Epithelial cell of esophagus (primary cell): ENCODE measurements around the gene NEUROD2.
A peak's percentile ranks its signal among the peaks of the same experiment; 100 is the strongest.

Experiments
- DNase-seq: peaks from one replicate; pipeline ENCODE4 v3.0.0; 2010; ENCODE audit warnings: low read depth
- H3K4me3 ChIP-seq: 2 replicates; pipeline ENCODE4 v1.5.1; 2011; ENCODE audit warnings: mild to moderate bottlenecking, low read length, control low read depth
- TF ChIP-seq, protein P1 (sequence below): IDR thresholded peaks from 2 replicates; pipeline ENCODE4 v1.5.1; 2011; ENCODE audit warnings: low read depth, mild to moderate bottlenecking, low read length, control low read depth, inconsistent platforms; ENCODE audit not compliant: insufficient read depth; ENCODE audit errors: missing control alignments

The NEUROD2 gene

DNA sequence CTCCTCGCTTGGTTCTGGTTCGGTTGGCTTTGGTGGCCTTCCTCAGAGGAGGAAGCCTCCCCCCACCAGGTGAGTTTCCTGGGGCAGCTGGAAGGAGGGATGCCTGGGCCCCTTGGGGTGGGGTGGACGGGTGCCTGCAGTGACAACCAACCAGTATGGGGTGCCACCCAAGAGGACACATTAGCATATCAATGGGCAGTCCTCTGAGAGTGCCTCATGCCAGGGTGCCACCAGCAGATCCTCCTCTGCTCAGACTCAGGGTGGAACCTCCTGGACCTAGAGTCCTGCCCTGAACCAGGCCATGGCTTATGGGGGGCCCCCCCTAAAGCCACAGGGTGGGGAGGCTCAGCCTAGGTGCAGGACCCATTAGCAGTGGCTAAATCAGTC, 21.8 kb upstream of the NEUROD2 start:
- no peak overlapping the region for H3K4me3 ChIP-seq
- TF ChIP-seq, protein P1, sequence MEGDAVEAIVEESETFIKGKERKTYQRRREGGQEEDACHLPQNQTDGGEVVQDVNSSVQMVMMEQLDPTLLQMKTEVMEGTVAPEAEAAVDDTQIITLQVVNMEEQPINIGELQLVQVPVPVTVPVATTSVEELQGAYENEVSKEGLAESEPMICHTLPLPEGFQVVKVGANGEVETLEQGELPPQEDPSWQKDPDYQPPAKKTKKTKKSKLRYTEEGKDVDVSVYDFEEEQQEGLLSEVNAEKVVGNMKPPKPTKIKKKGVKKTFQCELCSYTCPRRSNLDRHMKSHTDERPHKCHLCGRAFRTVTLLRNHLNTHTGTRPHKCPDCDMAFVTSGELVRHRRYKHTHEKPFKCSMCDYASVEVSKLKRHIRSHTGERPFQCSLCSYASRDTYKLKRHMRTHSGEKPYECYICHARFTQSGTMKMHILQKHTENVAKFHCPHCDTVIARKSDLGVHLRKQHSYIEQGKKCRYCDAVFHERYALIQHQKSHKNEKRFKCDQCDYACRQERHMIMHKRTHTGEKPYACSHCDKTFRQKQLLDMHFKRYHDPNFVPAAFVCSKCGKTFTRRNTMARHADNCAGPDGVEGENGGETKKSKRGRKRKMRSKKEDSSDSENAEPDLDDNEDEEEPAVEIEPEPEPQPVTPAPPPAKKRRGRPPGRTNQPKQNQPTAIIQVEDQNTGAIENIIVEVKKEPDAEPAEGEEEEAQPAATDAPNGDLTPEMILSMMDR: no peak
- DNase-seq: no peak

DNA sequence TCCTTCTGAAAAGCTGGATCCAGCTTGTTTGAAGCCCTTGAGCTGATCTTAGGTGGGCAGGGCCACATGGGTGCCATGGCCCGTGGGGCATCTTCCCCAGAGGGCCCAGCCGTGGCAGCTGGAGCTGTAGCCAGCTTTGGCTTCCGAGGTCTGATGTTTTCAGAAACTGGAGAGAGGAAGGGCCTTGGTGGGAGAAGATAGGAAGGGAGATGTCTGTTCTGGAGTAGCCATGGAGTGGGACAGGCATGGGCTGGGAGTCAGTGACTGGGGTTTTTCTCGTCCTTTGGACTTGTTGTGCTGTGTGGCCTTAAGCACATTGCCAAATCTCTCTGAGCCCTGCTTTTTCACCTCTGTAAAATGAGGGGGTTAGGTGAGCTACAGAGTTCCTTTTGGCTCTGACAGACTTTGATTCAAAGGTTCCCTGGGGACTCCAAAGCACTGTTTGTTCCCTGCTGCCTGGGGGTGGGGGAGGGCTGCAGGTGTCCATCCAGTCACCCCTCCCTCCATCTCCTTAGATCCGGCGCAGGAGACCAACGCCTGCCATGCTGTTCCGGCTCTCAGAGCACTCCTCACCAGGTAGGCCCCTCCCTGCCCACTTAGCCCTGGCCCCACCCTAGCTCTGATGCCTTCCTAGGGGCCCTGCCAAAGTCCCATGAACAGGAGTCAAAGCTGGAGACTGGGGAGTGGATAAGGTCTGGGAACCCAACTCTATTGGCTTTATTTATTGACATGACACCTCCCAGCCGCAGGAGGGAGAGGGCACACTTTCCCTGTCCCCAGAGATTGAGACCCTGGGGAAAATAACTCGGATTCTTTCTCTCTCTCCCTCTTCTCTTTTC, 21.2 kb upstream of the NEUROD2 start:
- DNase-seq: no peak
- TF ChIP-seq, protein P1: no peak
- no peak overlapping the region for H3K4me3 ChIP-seq

DNA sequence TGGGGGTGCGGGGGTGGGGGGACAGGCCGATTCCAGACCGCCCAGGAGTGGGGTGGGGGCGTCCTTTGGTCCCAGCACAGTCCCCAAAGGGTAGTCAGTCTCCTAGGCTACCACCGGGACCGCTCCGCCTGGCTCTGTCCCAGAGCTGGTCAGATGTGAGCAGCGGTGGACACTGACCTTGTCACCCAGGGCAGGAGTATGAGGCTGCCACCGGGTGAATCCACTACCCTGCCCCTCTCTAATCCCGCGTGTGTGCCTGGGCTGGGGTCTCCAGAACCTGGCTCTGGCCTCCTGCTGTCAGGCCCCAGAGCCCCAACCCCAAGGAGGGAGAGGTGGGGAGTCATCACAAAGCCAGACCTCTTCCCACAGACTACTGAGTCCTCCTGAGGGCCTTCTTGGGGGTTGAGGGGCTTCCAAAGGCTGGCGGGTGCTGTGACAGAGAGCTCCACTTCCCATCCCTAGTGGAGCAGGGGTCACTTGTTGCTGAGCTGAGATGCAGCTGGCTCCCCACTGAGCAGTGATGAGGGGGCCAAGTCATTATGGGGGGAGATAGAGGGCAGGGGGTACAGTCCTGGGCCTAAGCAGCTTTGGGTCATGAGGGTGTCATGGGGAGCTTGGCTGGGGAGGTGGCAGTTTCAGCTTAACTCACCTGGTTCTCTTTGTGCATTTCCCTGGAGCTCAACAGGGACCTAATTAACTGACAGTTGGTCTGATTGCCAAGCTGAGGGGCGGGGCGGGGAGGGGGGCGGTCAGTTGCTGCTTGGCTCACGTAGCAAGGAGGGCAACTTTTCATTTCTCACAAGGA, 20.2 kb upstream of the NEUROD2 start:
- DNase-seq: no peak
- H3K4me3 ChIP-seq: no peak overlapping the region
- TF ChIP-seq, protein P1: no peak

DNA sequence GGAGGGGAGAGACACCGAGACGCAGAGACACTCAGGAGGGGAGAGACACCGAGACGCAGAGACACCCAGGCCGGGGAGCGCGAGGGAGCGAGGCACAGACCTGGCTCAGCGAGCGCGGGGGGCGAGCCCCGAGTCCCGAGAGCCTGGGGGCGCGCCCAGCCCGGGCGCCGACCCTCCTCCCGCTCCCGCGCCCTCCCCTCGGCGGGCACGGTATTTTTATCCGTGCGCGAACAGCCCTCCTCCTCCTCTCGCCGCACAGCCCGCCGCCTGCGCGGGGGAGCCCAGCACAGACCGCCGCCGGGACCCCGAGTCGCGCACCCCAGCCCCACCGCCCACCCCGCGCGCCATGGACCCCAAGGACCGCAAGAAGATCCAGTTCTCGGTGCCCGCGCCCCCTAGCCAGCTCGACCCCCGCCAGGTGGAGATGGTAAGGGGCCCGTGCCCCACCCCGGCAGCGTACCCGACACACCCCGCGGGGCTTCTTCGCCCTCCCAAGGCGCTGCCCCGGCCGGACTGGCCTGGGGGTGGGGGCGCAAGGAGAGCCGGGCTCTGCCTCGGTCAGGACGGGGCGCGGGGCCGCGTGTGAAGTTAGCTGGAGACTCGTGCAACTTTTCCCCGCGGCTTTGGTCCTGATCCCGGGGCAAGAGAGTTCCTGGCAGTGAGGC, 19.5 kb upstream of the NEUROD2 start:
- no peak for DNase-seq
- H3K4me3 ChIP-seq: peak overlapping the region; percentile 32
- TF ChIP-seq, protein P1: no peak

DNA sequence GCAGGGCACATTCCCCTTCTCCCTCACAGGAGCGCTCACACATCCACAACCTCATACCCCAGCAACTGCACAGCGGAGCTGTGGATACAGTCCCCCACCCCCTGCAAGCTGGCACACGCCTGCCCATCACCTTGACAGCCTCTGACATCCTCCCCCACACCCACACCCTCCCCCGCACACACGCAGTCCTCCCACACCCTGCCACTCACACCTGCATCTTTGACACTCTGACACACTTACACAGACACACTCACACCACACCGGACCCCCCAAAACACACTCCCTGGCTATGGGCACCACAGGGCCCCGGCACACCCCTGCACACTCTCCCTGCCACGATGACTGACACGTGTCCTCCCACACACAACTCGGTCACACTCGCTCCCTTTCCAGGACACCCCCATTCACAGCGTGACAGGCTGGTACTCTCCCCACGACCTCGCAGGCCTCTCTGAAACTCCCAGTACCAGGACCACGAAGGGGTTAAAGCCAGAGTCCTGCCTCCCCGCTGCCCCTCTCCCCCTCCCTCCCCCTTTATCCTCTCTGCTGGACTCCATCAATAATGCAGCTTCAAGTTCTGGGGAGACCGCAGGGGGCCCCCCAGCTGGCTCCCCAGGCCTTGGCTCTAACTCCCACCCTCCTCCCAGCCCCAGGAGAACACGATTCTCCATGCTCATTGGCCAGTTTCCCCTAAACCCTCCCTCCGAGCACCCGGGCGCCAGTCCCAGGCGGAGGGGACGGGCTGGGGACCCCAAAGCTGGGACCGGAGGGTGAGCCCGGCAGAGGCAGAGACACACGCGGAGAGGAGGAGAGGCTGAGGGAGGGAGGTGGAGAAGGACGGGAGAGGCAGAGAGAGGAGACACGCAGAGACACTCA, 18.7 kb upstream of the NEUROD2 start, which contains the start of gene PPP1R1B:
TSS of gene PPP1R1B (plus strand) at position 782 of the 876 bp plus-strand sequence. CDS start 441 bp downstream, outside the sequence.
- TF ChIP-seq, protein P1: no peak
- DNase-seq: no peak
- peak within 1 kb of the TSS; percentile 32 for H3K4me3 ChIP-seq

DNA sequence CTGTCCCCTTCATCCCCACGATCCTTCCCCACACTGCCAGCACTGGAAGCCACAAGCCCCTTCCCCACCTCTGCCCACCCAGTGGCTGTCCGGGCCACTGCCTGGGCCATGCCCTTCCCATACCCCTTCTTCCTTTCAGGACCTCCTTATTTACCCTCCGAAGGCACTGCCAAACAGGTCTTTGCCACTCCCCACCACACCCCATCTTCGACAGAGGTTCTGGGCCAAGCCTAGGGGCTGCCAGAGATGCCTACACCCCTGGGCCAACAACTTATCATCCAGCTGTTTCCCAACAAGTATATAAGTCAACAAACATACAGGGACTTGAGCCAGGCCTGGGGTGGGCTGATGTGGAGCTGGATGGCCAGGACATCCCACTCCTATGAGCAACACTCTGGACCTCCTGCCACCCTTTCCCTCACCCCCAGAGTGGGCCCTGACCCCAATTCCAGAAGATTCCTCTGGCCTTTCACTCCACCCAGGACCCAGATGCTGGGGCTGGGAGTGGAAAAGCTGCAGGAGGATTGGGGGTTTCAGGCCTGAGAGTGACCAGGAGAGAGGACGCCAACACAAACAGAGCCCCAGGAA, 17.6 kb upstream of the NEUROD2 start:
- TF ChIP-seq, protein P1: no peak
- no peak overlapping the region for H3K4me3 ChIP-seq
- no peak for DNase-seq
